Measurements from ENCODE around the gene MTMR6. TPM values are rescaled to one million over a fixed set of nuclear protein-coding genes. Genes with fewer than 3 reads are reported as not detected.

Gene MTMR6
- polyA plus RNA-seq, 2 donors, result 2.4 to 4.5 TPM

- H3K4me1 ChIP-seq (ENCODE audit: control insufficient read depth in 2 of 2, insufficient read depth in 2 of 2, low read length in 1 of 2), result no peaks in the 10 kb centered on the region
- H3K9me3 ChIP-seq (ENCODE audit: control insufficient read depth in 2 of 2, insufficient read depth in 1 of 2, low read depth in 1 of 2, low read length in 1 of 2), result no peaks in the 10 kb centered on the region
- H3K36me3 ChIP-seq (ENCODE audit: control insufficient read depth in 2 of 2, insufficient read depth in 2 of 2, low read length in 1 of 2), result peaks cover 0 to 4% of the 10 kb centered on the region in 2 donors
- no peak overlapping the region for H3K4me3 ChIP-seq (ENCODE audit: low read depth in 1 of 2, low read length in 2 of 2)
- H3K27me3 ChIP-seq (ENCODE audit: control insufficient read depth in 1 of 2, insufficient read depth in 2 of 2, low read length in 2 of 2), result no peaks in the 10 kb centered on the region
- no peak overlapping the region for H3K27ac ChIP-seq (ENCODE audit: low read depth in 2 of 2, low read length in 1 of 2)
- WGBS, 2 donors, result 90 to 94% methylated on average over 4 of the region's 4 CpGs
Measured at GRCh38 chr13:25252225-25252624, 35.1 kb downstream of the MTMR6 start.

DNA sequence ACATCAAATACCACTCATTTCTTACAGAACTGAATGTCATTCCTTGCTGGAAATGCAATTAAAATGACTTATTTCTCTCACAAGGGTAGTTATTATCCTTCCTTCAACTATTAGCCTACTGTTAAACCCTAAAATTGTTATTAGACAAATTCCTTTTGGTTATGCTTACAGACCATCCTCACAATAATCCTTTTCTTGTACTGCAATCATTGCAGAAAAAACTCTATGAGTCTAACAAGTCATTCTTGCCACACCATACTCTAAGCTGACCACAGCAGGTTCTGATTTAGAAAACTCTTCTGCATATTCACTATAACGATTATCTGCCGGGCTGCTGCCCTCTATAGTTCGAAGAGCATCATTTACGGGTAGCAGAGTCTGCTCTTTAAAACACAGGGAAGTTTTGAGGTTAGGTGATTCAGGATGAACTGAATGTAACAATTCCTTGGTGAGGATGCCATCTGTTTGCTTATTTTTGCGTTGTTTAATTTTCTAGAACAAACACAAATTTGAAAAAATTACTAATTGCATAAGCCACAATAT is 38.2 kb downstream of the MTMR6 start:
- WGBS, 2 donors, result 52 to 56% methylated on average over 5 of the region's 5 CpGs
- no peak overlapping the region for H3K27ac ChIP-seq (ENCODE audit: low read depth in 2 of 2, low read length in 1 of 2)
- H3K36me3 ChIP-seq (ENCODE audit: control insufficient read depth in 2 of 2, insufficient read depth in 2 of 2, low read length in 1 of 2), result no peaks in the 10 kb centered on the region
- no peaks in the 10 kb centered on the region for H3K9me3 ChIP-seq (ENCODE audit: control insufficient read depth in 2 of 2, insufficient read depth in 1 of 2, low read depth in 1 of 2, low read length in 1 of 2)
- H3K4me1 ChIP-seq (ENCODE audit: control insufficient read depth in 2 of 2, insufficient read depth in 2 of 2, low read length in 1 of 2), result no peaks in the 10 kb centered on the region
- no peaks in the 10 kb centered on the region for H3K27me3 ChIP-seq (ENCODE audit: control insufficient read depth in 1 of 2, insufficient read depth in 2 of 2, low read length in 2 of 2)
- no peak overlapping the region for H3K4me3 ChIP-seq (ENCODE audit: low read depth in 1 of 2, low read length in 2 of 2)

DNA sequence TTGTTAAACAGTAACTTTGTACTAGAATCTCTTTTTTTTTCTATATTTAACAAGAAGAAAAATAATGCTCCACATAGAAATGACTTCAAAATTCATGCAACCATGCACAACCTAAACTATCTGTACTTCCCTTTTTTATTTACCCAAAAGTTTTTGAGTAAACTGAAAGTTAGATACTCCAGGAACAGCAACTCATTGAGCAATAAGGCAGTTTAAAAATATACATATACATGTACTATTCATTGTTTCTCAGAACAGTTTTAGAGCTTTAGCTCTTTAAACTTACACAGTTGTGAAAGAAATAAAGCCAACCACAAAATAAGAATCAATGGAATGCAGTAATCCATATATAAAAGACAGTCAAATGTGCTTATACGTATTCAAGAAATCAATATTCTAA is 39.2 kb downstream of the MTMR6 start:
- no peaks in the 10 kb centered on the region for H3K36me3 ChIP-seq (ENCODE audit: control insufficient read depth in 2 of 2, insufficient read depth in 2 of 2, low read length in 1 of 2)

DNA sequence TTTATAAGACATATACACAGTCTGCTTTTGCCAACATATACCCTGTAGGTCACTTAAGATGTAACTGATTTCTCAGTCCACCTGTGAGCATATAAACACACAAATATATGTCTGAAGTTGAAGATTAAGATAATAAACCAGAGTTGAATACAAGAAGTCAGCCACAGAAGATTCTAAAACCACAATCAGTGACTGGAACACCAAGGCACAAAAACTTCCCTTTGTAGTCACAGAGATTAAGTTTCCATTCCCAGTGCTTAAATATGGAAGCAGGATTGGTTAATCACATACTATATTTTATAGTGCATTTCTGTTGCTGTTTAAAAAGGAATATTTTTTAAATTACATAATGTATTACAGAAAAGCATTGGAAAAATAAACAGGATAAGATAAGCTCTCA is 39.9 kb downstream of the MTMR6 start:
- no peak overlapping the region for H3K27ac ChIP-seq (ENCODE audit: low read depth in 2 of 2, low read length in 1 of 2)
- H3K27me3 ChIP-seq (ENCODE audit: control insufficient read depth in 1 of 2, insufficient read depth in 2 of 2, low read length in 2 of 2), result no peaks in the 10 kb centered on the region
- no peaks in the 10 kb centered on the region for H3K9me3 ChIP-seq (ENCODE audit: control insufficient read depth in 2 of 2, insufficient read depth in 1 of 2, low read depth in 1 of 2, low read length in 1 of 2)
- no peak overlapping the region for H3K4me3 ChIP-seq (ENCODE audit: low read depth in 1 of 2, low read length in 2 of 2)
- H3K4me1 ChIP-seq (ENCODE audit: control insufficient read depth in 2 of 2, insufficient read depth in 2 of 2, low read length in 1 of 2), result no peaks in the 10 kb centered on the region
- no peaks in the 10 kb centered on the region for H3K36me3 ChIP-seq (ENCODE audit: control insufficient read depth in 2 of 2, insufficient read depth in 2 of 2, low read length in 1 of 2)

More for the DNA sequence above, 39.2 kb downstream of the MTMR6 start:
- H3K4me3 ChIP-seq (ENCODE audit: low read depth in 1 of 2, low read length in 2 of 2), result no peak overlapping the region
- no peaks in the 10 kb centered on the region for H3K27me3 ChIP-seq (ENCODE audit: control insufficient read depth in 1 of 2, insufficient read depth in 2 of 2, low read length in 2 of 2)
- no peak overlapping the region for H3K27ac ChIP-seq (ENCODE audit: low read depth in 2 of 2, low read length in 1 of 2)
- no peaks in the 10 kb centered on the region for H3K4me1 ChIP-seq (ENCODE audit: control insufficient read depth in 2 of 2, insufficient read depth in 2 of 2, low read length in 1 of 2)
- H3K9me3 ChIP-seq (ENCODE audit: control insufficient read depth in 2 of 2, insufficient read depth in 1 of 2, low read depth in 1 of 2, low read length in 1 of 2), result no peaks in the 10 kb centered on the region
- 90 to 97% methylated on average over 1 of the region's 1 CpG for WGBS, 2 donors

GRCh38 chr13:25244123-25244522 is 43.2 kb downstream of the MTMR6 start:
- 96 to 98% methylated on average over 6 of the region's 6 CpGs for WGBS, 2 donors
- Histone ChIP-seq H3K4me3 (ENCODE audit: low read depth in 1 of 2, low read length in 2 of 2) (no peak overlapping the region), H3K9me3 (ENCODE audit: control insufficient read depth in 2 of 2, insufficient read depth in 1 of 2, low read depth in 1 of 2, low read length in 1 of 2) (no peaks in the 10 kb centered on the region), H3K36me3 (ENCODE audit: control insufficient read depth in 2 of 2, insufficient read depth in 2 of 2, low read length in 1 of 2) (no peaks in the 10 kb centered on the region), H3K27ac (ENCODE audit: low read depth in 2 of 2, low read length in 1 of 2) (no peak overlapping the region), H3K4me1 (ENCODE audit: control insufficient read depth in 2 of 2, insufficient read depth in 2 of 2, low read length in 1 of 2) (no peaks in the 10 kb centered on the region), H3K27me3 (ENCODE audit: control insufficient read depth in 1 of 2, insufficient read depth in 2 of 2, low read length in 2 of 2) (no peaks in the 10 kb centered on the region)

DNA sequence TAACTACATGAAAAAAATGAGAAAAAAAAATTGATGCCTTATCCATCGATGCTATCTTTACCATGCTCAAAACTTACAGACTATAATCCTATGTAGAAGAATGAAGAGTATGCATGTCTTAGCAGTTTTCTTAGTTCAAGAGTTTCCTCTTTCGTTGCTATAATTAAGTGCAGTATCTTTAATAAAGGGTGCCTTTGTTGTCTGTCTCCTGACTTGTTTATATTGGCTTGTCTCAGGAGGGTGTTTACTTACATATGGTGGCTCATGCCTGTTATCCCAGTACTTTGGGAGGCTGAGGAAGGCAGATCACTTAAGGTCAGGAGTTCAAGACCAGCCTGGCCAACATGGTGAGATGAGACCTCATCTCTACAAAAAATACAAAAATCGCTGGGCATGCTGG is 44.3 kb downstream of the MTMR6 start:
- WGBS, 2 donors, result 82 to 84% methylated on average over 3 of the region's 3 CpGs
- H3K4me3 ChIP-seq (ENCODE audit: low read depth in 1 of 2, low read length in 2 of 2), result no peak overlapping the region

DNA sequence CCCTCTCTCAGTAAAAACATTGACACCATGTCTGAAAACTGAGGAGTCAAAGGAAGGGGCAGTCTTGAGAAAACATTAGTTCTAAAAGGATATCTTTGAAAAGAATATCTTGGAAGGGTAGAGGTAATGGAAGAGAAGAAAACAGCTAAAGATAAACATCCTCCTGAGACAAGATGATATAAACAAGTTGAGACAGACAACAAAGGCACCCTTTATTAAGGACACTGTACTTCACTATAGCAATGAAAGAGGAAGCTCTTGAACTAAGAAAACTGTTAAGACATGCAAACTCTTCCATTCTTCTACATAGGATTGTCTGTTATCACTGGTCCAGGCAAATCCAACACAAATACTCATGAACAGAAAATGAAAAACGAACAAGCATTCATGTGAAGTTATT is 46.3 kb downstream of the MTMR6 start:
- H3K36me3 ChIP-seq (ENCODE audit: control insufficient read depth in 2 of 2, insufficient read depth in 2 of 2, low read length in 1 of 2), result no peaks in the 10 kb centered on the region
- no peak overlapping the region for H3K27ac ChIP-seq (ENCODE audit: low read depth in 2 of 2, low read length in 1 of 2)
- no peaks in the 10 kb centered on the region for H3K27me3 ChIP-seq (ENCODE audit: control insufficient read depth in 1 of 2, insufficient read depth in 2 of 2, low read length in 2 of 2)
- 0% methylated on average over 1 of the region's 1 CpG for WGBS, 2 donors
- no peaks in the 10 kb centered on the region for H3K9me3 ChIP-seq (ENCODE audit: control insufficient read depth in 2 of 2, insufficient read depth in 1 of 2, low read depth in 1 of 2, low read length in 1 of 2)
- no peak overlapping the region for H3K4me3 ChIP-seq (ENCODE audit: low read depth in 1 of 2, low read length in 2 of 2)
- H3K4me1 ChIP-seq (ENCODE audit: control insufficient read depth in 2 of 2, insufficient read depth in 2 of 2, low read length in 1 of 2), result no peaks in the 10 kb centered on the region

More for the DNA sequence above, 44.3 kb downstream of the MTMR6 start:
- Histone ChIP-seq H3K4me1 (ENCODE audit: control insufficient read depth in 2 of 2, insufficient read depth in 2 of 2, low read length in 1 of 2) (no peaks in the 10 kb centered on the region), H3K36me3 (ENCODE audit: control insufficient read depth in 2 of 2, insufficient read depth in 2 of 2, low read length in 1 of 2) (no peaks in the 10 kb centered on the region), H3K27me3 (ENCODE audit: control insufficient read depth in 1 of 2, insufficient read depth in 2 of 2, low read length in 2 of 2) (no peaks in the 10 kb centered on the region), H3K27ac (ENCODE audit: low read depth in 2 of 2, low read length in 1 of 2) (no peak overlapping the region), H3K9me3 (ENCODE audit: control insufficient read depth in 2 of 2, insufficient read depth in 1 of 2, low read depth in 1 of 2, low read length in 1 of 2) (no peaks in the 10 kb centered on the region)

- no peaks in the 10 kb centered on the region for H3K9me3 ChIP-seq (ENCODE audit: control insufficient read depth in 2 of 2, insufficient read depth in 1 of 2, low read depth in 1 of 2, low read length in 1 of 2)
- no peak overlapping the region for H3K4me3 ChIP-seq (ENCODE audit: low read depth in 1 of 2, low read length in 2 of 2)
- no peaks in the 10 kb centered on the region for H3K36me3 ChIP-seq (ENCODE audit: control insufficient read depth in 2 of 2, insufficient read depth in 2 of 2, low read length in 1 of 2)
- H3K4me1 ChIP-seq (ENCODE audit: control insufficient read depth in 2 of 2, insufficient read depth in 2 of 2, low read length in 1 of 2), result no peaks in the 10 kb centered on the region
- no peak overlapping the region for H3K27ac ChIP-seq (ENCODE audit: low read depth in 2 of 2, low read length in 1 of 2)
- H3K27me3 ChIP-seq (ENCODE audit: control insufficient read depth in 1 of 2, insufficient read depth in 2 of 2, low read length in 2 of 2), result no peaks in the 10 kb centered on the region
- 78 to 82% methylated on average over 2 of the region's 2 CpGs for WGBS, 2 donors
Measured at GRCh38 chr13:25237083-25237482, 50.2 kb downstream of the MTMR6 start.

DNA sequence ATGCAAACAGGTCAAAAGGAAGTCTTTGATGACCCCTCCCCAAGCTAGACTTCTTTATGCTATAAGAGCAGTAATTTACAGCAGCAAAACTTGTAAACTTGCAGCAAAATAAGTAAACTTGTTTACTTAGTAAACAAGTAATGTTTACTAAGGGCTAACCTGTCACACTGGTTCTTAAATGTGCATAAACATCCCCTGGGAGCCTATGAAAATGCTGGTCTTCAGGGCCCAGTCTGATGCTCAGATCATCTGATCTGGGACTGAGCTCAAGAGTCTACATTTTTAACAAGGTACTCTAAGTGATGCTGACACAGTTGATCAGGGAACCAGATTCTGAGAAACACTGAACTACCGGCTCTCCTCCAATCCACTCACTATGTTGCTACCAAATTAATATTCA is 53.4 kb downstream of the MTMR6 start:
- Histone ChIP-seq H3K36me3 (ENCODE audit: control insufficient read depth in 2 of 2, insufficient read depth in 2 of 2, low read length in 1 of 2) (no peaks in the 10 kb centered on the region), H3K27ac (ENCODE audit: low read depth in 2 of 2, low read length in 1 of 2) (no peak overlapping the region), H3K27me3 (ENCODE audit: control insufficient read depth in 1 of 2, insufficient read depth in 2 of 2, low read length in 2 of 2) (no peaks in the 10 kb centered on the region), H3K9me3 (ENCODE audit: control insufficient read depth in 2 of 2, insufficient read depth in 1 of 2, low read depth in 1 of 2, low read length in 1 of 2) (no peaks in the 10 kb centered on the region), H3K4me1 (ENCODE audit: control insufficient read depth in 2 of 2, insufficient read depth in 2 of 2, low read length in 1 of 2) (no peaks in the 10 kb centered on the region), H3K4me3 (ENCODE audit: low read depth in 1 of 2, low read length in 2 of 2) (no peak overlapping the region)
- WGBS, 2 donors, result 80 to 94% methylated on average over 1 of the region's 1 CpG

DNA sequence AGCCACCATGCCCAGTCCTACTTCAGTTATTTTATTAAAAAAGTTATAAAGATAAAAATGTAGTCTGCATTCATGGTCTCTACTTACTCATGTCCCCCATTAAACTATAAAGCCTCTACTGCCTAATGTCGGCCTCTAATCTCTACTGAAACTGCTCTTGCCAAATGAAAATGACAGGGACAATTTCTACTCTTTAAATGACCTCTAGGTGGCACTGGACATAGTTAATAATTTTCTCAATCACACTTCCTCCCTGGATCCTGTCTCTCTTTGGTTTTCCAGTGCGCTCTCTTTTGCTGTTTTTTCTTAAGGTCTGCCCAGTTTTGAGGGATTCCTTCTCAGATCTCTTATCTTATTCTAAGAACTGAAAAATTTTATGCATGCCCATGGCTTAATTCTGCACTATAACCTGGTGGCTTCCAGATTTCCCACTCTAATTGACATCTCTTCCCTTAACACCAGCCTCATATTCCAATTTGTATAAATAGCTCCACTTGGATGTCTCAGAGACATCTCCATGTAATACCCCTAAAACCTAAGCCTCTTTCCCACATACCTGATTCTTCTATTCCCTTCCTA is 54.3 kb downstream of the MTMR6 start:
- no peaks in the 10 kb centered on the region for H3K4me1 ChIP-seq (ENCODE audit: control insufficient read depth in 2 of 2, insufficient read depth in 2 of 2, low read length in 1 of 2)
- H3K9me3 ChIP-seq (ENCODE audit: control insufficient read depth in 2 of 2, insufficient read depth in 1 of 2, low read depth in 1 of 2, low read length in 1 of 2), result no peaks in the 10 kb centered on the region
- H3K36me3 ChIP-seq (ENCODE audit: control insufficient read depth in 2 of 2, insufficient read depth in 2 of 2, low read length in 1 of 2), result no peaks in the 10 kb centered on the region
- H3K4me3 ChIP-seq (ENCODE audit: low read depth in 1 of 2, low read length in 2 of 2), result no peak overlapping the region
- H3K27ac ChIP-seq (ENCODE audit: low read depth in 2 of 2, low read length in 1 of 2), result no peak overlapping the region
- no peaks in the 10 kb centered on the region for H3K27me3 ChIP-seq (ENCODE audit: control insufficient read depth in 1 of 2, insufficient read depth in 2 of 2, low read length in 2 of 2)
- 22 to 26% methylated on average over 2 of the region's 2 CpGs for WGBS, 2 donors
